Stimulated activated CD4-positive, alpha-beta T cell treated with anti-CD3 and anti-CD28 coated beads, Interleukin-4, amount 100 ng/mL, for 48 hours (primary cell): ENCODE data around the gene MACROD2.
"Not testable (repeated sequence)": the region's sequence is repeated elsewhere in the genome, so short reads cannot be mapped to it uniquely, and the experiment has no call there.

Source experiments
- DNase-seq, 2 donors: peaks; one replicate each; pipeline ENCODE4 v3.0.0-alpha.2; 2020; ENCODE audit warnings: low read depth in 2 of 2

Gene MACROD2

GRCh38 chr20:16007962-16008361 lies 2012.6 kb downstream of the MACROD2 start:
- no peak for DNase-seq

- no peak for DNase-seq
Observed at GRCh38 chr20:16011056-16011455, 2015.7 kb downstream of the MACROD2 start.

- DNase-seq, result no peak
Observed at GRCh38 chr20:16011519-16011918, 2016.2 kb downstream of the MACROD2 start.

- not testable (repeated sequence) for DNase-seq
Observed at GRCh38 chr20:16012934-16013333, 2017.6 kb downstream of the MACROD2 start.

GRCh38 chr20:16013631-16014030 lies 2018.3 kb downstream of the MACROD2 start:
- DNase-seq, result no peak

- DNase-seq, result no peak
Observed at GRCh38 chr20:16014436-16014835, 2019.1 kb downstream of the MACROD2 start.

- DNase-seq, result no peak
Observed at GRCh38 chr20:16017656-16018055, 2022.3 kb downstream of the MACROD2 start.

- no peak for DNase-seq
Observed at GRCh38 chr20:16018881-16019280, 2023.6 kb downstream of the MACROD2 start.

- DNase-seq, result no peak
Observed at GRCh38 chr20:16020971-16021370, 2025.7 kb downstream of the MACROD2 start.

GRCh38 chr20:16025084-16025483 lies 2029.8 kb downstream of the MACROD2 start:
- DNase-seq, result no peak

- no peak for DNase-seq
Observed at GRCh38 chr20:16027686-16028085, 2032.4 kb downstream of the MACROD2 start.

GRCh38 chr20:16028923-16029322 lies 2033.6 kb downstream of the MACROD2 start:
- DNase-seq, result no peak

GRCh38 chr20:16030253-16030652 lies 2034.9 kb downstream of the MACROD2 start:
- DNase-seq, result no peak

- no peak for DNase-seq
Observed at GRCh38 chr20:16035576-16035975, 2040.3 kb downstream of the MACROD2 start.

GRCh38 chr20:16036331-16036730 lies 2041.0 kb downstream of the MACROD2 start:
- no peak for DNase-seq

GRCh38 chr20:16040742-16041141 lies 2045.4 kb downstream of the MACROD2 start:
- DNase-seq, result no peak

GRCh38 chr20:16042731-16043130 lies 2047.4 kb downstream of the MACROD2 start:
- no peak for DNase-seq

- DNase-seq, result no peak
Observed at GRCh38 chr20:16043931-16044330, 2048.6 kb downstream of the MACROD2 start.

GRCh38 chr20:16048876-16049275 lies 2053.6 kb downstream of the MACROD2 start:
- DNase-seq, result no peak

- DNase-seq, result no peak
Observed at GRCh38 chr20:16049529-16050093, 2054.3 kb downstream of the MACROD2 start.

GRCh38 chr20:16050366-16050765 lies 2055.1 kb downstream of the MACROD2 start:
- no peak for DNase-seq

GRCh38 chr20:16051968-16052367 lies 2056.7 kb downstream of the MACROD2 start:
- no peak for DNase-seq

GRCh38 chr20:16052456-16052855 lies 2057.1 kb downstream of the MACROD2 start:
- no peak for DNase-seq

- no peak for DNase-seq
Observed at GRCh38 chr20:16054985-16055384, 2059.7 kb downstream of the MACROD2 start.
